HG03460 (cell line): ENCODE measurements around the gene FAM120AOS.

ENCODE experiments used
- ATAC-seq: cut with Tn5 transposase; IDR thresholded peaks from one replicate; pipeline ENCODE4 v1.9.1; 2021; ENCODE audit not compliant: unreplicated experiment

Gene FAM120AOS

DNA sequence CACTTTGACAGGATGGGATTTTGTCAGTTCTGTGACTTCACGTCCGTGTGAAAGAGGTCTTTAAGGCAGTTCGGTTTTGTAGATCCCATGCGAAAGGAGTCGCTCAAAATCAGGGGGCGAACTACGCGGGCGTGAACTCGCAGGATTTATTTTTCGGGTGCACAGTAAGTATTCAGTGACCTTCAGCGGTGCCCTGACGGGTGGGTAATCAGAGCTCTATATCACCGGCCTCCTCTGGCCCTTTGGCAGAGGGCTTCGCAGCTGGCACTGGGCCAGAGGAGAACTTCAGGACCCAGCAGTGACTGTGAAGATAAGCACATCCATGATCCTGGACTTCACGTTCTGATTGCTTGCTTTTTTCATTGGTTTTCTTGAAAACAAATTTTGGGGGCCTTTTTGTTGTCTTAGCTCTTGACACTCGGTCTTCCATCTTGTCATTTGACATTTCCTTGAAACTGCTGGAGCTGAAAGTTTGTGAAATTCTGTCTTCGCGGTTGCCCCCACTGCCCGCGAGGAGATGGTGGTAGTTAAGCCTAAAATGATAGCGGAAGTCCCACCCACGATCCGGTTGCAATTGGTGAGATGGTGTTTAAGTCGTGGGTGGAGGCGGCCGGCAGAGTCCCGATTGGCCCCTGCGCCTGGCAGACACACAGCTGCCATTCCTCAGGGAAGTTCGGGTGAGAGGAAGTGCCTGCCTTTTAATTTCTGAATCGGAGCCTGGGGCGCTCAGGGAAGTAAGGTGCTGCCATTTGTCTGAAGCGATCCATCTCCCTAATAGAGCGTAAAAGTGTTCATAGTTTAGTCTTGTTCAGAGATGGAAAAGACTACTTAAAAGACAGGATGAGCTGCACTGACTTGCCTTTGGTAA is at the start of gene FAM120AOS:
Gene FAM120AOS, minus strand, starts transcription at position 535 of the 868 bp plus-strand sequence. CDS start 872 bp downstream, outside the sequence.
- ATAC-seq, result peak; percentile 59

DNA sequence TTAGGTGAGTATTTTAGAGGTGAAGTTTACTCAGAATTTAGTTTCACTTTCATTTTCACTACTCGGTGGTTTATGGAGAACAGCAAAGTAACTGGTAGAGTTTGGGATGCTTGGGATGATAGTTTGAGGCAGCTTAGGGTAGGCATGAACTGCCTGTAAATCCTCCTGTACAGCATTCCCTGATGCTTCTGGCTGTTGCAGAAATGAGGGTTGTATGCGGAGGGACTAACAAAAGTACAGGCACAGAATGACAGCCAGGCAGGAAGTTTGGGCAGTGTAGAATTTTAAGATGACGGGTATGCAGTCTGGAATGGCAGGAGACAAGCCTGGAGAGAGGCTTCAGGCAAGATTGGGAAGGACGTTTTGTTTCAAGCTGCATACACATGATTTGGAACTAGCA is 48.0 kb upstream of the FAM120AOS start:
- ATAC-seq, result no peak

DNA sequence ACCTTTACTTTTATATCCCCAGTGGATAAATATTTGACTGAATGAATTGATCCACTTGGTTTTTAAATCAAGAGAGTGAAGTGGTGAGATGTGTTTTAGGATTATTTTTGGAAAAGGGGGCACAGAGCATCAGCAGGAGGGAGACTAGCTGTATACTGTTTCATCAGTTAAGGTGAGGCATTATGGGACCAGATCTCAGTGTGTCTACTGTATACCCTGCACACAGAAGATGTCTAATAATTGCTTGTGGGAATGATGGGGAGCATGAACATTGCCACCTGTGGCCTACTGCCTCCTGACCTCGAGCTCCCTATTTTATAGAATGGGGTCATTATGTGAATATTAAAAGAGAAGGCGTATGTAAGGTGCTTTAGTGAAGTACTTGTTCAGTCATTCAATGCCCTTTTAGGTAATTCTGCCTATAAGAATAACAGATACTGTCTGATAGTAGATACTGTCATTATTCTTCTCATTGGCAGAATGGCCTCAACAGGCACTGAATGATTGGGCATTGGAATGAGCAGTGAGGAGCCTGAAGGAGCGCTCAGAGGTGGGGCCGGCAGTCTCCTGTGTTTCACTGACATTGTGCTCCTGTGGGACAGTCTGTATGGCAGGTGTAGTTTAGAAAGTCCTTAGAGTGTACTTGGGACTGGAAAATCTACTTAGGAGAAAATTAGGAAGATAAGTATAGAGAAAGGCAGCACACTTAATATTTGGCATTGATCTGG is 47.4 kb upstream of the FAM120AOS start:
- ATAC-seq, result no peak

DNA sequence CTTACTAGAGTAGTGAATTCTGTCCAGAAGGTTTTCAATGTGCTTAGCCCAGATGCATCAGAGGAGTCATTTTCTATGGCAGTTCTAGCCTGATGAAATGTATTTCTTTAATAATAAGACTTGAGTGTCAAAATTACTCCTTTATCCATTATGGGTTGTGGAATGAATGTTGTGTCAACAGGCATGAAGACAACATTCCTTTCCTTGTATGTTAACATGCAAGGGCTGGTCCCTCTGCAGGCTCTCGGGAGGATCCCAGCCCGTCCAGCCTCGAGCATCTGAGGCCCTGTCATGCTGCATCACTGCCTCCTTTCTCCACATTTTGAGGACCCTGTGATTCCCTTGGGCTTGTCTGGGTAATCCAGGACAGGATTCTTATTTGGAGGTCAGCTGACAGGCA is 42.9 kb upstream of the FAM120AOS start:
- ATAC-seq, result no peak

DNA sequence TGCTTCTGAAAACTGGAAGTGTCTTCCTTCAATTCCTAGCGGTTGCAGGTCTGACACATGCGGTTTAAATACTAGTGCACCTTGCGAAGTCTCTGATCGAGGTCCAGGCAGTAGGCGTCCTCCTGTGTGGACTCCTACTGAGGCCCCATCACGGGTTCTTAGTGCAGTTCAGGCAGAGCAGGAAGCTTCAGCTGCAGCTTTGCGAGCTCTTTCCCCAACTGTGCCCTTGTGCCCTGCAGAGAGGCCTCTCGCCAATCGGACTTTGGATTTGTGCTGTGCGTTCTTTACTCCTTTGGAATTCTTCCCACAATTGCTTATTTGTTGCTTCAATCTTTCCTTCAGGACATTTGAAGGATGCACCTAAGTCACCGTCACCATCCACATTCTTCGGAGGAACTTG is 40.6 kb upstream of the FAM120AOS start:
- ATAC-seq, result no peak

DNA sequence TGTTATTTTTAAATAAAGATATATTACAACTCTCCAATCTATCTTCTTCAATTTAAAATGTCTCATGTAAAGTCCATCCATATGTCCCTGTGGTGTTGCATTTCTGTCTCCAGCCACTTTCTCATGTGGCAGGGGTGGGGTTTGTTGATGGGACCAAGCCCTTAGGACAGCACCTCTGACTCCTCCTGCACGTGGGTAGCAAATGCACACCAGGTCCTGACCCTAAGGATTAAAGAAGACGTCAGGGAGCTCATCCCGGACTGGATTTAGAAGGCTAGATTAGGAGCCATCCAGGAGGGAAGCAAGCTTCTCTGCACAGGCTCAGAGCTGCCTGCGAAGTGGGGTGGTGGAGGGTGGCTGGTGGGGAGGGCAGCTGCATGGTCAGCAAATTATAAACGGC is 38.9 kb upstream of the FAM120AOS start:
- no peak for ATAC-seq

DNA sequence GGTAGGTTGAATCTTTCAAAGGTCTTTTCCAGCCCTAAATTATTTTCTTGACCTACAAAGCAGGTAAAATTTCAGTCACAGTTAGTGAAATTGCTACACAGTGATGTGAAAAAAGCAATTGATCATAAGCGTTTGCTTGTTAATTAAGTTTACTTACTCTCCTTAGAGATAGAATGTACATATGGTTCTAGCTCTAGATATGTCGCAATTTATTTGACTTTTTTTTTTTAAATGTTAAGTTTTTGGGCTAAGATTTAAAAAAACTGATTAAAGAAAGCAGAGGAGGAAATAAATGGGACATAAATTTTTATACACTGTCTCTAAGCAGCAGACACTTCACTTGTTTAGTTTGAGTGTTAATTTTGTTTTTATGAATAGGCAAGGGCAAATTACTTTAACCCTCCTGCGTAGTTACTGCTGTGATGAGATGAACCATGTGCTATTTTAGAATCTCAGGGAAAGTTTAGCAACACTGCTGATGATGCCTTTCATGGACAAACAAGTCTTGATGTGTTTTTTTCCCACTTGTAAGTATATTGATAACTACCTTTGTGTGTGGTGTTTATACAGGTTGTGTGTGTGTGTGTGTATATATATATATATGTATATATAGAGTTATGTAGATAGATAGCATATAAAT is 38.3 kb upstream of the FAM120AOS start:
- ATAC-seq, result no peak

DNA sequence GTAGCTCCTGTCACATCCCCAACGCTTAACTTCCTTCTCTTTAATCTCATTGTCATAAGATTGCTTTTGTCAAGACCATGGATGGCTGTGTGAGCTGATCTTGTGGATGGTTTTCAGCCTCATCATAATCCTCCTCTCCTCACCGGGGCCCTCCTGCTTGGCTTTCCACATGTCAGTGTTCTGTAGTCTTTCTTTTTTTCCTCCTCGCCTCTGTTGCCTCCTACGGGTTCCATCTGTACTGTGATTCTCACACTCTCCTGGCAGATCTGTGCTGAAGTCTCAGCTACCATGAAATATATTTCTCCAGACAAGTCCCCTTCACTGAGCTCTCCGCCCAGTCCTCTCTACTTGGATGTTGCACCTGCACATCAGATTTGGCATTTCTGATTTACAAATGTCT is 34.9 kb upstream of the FAM120AOS start:
- ATAC-seq, result no peak

DNA sequence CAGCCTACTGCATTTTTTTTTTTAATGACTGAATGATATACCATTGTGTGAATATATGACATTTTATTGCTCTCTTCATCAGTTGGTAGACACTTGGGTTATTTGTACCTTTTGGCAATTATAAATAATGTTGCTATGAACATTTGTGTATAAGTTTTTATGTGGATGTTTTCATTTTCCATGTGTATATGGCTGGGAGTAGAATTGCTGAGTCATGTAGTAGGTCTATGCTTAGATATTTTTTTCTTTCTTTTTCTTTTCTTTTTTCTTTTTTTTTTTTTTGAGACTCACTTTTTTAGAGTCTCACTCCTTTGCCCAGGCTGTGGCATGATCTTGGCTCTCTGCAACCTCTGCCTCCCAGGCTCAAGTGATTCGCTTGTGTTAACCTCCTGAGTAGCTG is 32.9 kb upstream of the FAM120AOS start:
- no peak for ATAC-seq

DNA sequence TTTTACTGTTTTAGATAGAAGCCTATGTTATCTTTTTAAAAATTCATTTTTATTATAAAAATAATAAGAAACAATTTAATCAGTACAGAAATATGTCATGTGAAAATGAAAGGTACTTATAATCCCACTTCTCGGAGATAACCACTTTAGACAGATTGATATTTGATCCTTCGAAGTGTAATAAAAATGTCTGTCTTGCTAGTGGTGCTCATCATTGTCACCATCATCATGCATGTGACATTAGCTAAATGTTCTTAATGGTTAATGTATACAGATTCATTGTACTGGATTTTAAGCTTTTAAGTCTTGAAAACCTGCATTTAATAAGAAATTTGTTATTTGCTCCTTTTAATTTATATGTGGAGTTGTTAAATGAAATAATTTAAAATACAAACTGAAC is 30.1 kb upstream of the FAM120AOS start:
- ATAC-seq, result no peak

DNA sequence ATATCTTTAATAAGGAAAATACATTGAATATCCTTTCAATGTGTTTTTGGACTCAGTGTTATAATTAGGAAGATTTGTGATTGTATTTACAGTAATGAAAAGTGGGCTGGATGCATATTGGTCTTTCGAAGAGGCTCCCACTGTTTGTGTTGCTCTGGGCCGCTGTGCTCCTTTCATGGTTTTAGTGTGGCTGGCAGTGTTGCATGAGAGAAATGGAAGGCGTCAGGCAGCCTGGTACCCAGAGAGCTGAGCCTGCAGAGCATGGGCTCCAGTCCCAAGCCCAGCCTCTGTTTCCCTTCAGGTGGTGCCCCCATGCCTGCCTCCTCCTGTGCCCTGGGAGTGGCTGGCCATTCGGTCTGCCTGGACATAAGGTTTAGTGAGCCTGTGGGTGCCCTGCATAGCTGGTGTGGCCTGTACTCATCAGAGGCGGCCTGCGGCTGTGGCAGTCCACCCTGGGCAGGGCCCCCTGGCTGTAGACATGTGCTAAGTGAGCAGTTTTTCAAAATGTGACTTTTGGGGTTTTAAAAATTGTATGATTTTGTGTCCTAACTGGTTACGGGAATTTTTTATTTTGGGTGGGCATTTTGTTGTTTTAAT is 27.4 kb upstream of the FAM120AOS start:
- no peak for ATAC-seq

DNA sequence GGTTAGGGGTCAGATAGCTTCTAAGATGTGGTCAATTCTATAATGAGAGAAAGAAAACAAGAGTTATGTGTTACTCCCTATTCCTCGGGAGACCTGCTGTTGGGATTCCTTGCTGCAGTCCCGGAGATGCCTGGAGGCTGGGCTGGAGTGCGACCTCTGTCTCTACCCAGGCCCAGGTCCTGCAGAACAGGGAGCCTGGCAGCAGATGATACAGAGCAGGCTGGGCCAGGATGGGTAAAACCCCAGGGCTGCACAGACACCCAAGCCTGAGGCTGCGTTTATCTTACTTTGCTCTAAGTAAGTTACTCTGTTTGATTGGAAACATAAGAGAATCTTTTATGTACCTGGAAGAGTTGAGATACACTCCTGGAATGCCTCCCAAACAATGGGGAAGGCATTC is 26.9 kb upstream of the FAM120AOS start:
- ATAC-seq, result no peak

DNA sequence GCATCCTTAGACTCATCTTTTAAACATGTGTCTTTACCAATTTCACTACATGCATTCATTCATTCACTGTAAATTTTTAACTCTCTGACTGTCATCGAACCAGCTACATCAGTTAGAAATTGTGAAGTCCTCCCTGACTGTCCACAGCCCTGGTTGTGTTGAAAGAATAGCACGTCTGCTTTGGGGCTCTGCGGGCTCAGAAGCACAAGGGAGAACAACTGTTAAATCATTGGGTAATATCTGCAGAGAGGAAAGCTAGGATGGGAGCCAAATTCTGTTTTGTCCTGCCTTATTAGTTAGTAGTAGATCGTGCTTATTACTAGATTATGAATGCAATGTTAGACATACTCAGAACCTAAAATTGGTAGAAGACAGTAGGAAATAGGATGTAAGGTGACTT is 26.3 kb upstream of the FAM120AOS start:
- no peak for ATAC-seq

DNA sequence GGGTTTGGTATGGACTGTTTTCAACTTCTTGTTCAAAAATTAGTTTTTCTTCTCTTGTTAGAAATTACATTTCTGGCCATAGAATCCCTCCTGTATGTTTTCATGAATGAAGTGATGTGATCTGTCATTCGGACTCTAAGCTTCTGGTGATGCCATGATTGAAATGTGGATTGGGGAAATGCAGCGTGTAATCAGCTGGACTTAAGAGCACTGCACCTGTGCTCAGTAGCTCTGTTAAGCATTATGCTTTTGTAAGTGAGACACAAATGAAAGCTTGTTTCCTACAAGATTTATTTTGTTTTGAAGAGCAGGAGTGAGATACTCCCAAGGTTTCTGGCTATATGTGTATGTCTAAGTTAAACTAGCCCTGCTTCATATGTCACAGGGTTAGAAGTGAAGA is 24.0 kb upstream of the FAM120AOS start:
- ATAC-seq, result no peak

DNA sequence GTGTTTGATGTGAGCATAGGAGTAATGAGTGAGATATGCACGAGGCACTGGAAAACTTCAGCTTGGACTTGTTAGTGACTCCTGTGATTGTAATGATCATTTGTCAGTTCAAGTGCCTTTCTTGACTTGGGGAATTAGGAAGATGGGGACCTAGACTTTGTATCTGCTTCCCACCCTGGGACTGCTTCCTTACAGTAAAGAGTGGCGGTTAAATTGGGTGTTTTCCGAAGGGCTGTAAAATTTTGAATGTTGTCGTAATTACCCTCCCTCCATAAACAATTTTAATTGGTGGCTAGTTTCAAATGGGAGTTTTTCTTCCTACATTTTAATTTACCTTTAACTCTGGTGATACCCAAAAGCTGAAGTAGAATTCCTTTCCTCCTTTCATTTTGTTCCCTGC is 23.5 kb upstream of the FAM120AOS start:
- ATAC-seq, result no peak

DNA sequence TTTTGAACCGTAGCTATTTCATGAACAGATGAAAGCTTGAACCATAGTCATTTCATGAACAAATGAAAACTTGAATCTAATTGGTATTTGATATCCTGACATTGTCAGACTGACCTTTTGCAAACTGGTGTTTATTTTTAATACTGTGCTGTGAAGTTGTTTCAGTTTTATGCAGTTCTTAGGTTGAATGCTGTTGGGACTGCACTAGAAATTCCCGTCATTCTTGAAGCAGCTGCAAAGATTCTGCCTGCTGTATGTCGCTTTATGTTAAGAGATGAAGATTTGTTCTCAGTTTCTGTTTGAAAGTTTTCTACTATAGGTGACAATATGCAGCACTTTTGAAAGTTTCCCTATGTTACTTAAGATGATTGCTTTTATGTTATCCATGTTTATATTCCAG is 22.5 kb upstream of the FAM120AOS start:
- ATAC-seq, result no peak

DNA sequence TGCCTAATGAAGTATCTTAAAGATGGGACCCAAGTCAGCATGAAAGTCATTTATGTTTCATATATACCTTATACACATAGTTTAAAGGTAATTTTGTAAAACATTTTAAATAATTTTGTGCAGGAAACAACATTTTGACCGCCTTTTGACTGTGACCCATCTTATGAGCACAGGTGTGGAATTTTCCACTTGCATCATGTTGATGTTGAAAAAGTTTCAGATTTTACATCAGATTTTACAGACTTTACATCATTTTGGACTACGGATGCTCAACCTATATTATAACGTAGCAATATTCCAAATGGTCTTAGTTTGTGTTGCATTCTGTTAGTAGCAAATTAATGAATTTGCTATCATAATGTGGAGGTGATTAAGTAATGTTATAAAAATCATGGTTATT is 21.7 kb upstream of the FAM120AOS start:
- no peak for ATAC-seq

DNA sequence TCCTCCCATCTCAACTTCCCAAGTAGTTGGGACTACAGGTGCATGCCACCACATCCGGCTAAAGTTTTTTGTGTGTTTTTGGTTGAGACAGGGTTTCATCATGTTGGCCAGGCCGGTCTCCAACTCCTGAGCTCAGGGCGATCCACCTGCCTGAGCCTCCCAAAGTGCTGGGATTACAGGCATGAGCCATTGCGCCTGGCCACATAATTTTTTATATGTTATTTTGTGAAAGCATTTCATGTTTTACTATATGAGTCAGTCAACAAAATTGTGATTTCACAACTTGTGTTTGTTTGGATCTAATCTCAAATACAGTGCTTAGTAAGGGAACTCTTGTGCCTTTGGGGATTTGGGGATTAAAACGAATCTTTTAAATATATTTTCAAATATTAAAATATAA is 20.0 kb upstream of the FAM120AOS start:
- no peak for ATAC-seq

DNA sequence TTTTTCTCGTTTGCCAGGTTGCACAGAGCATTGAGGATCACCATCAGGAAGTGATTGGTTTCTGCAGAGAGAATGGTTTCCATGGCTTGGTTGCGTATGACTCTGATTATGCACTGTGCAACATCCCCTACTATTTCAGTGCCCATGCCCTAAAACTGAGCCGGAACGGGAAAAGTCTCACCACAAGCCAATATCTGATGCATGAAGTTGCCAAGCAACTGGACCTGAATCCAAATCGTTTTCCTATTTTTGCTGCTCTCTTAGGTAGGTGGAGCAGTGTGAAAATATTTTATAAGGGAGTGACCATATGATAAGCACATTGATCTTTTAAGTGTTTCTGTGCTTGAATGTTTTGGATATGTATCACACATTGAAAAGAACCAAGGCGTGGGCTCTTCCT is 17.7 kb upstream of the FAM120AOS start:
- ATAC-seq, result no peak

DNA sequence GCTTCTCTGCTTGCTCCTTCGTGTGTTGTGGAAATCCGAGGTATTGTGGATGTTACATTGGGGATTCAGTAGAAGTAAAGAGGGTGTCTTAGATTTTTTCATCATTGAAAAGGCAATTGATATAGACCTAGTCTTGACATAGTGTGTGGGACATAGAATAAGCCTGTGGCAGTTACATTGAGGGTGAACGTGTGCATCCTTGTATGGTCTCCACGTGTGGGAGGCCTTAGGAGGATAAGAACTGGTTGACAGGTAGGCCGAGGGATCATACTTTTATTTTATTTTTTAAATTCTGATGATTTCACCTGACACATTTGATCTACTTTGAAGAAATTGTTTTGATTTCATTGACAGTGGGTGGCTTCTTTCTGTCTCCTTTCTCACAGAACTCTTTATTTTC is 17.0 kb upstream of the FAM120AOS start:
- no peak for ATAC-seq

DNA sequence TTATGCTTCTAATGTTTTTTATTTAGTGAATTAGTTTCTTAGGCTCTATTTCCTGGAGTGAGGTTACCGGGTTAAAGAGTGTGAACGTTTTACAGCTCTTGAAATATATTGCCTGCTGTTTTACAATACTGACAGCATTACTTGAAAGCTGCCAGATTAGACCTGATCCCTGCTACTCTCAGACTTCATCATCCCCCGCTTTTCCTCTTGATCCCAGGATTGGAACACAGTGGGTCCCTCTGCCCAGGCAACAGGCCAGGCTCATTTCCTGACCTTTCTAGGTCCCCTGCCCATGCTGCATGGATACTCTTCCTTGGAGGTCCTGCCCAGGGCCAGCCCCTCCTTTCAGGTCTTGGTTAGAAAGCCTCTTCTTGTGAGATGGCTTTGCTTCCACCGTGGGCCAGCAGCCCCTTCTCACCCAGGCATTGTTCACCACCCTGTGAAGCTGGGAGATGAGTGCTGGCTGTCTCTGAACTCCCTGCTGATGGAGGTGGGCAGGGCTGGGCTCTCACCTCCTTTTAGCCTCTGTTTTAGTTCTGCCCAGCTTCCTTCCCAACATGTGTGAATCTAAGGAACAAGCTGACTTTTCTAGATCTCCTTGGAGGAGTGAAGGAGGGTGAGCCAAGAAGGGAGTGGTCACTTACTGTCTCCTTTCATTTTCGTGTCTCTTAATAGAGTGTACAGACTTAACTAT is 15.5 kb upstream of the FAM120AOS start:
- no peak for ATAC-seq
